ENCODE measurements around the gene POU2F1.

DNA sequence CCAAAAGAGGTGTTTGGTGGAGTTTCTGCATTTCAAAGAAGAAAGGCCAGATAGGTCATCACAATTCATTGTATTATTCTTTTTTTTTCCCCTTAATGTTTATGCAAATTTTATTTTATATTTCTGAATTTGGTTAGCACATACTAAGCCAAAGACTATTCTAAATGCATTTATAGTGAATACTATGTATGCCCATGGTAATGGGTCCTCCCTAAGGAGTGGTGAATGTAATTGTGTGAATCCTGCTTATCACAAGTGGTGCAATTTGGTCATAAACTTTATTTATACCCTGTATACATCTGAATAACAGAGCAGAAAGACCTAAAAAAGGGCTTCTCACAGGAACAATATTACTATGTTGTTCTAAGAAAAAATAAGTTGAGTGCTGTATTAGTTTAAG, 198.6 kb downstream of the POU2F1 start:
- TF ChIP-seq, protein P1, sequence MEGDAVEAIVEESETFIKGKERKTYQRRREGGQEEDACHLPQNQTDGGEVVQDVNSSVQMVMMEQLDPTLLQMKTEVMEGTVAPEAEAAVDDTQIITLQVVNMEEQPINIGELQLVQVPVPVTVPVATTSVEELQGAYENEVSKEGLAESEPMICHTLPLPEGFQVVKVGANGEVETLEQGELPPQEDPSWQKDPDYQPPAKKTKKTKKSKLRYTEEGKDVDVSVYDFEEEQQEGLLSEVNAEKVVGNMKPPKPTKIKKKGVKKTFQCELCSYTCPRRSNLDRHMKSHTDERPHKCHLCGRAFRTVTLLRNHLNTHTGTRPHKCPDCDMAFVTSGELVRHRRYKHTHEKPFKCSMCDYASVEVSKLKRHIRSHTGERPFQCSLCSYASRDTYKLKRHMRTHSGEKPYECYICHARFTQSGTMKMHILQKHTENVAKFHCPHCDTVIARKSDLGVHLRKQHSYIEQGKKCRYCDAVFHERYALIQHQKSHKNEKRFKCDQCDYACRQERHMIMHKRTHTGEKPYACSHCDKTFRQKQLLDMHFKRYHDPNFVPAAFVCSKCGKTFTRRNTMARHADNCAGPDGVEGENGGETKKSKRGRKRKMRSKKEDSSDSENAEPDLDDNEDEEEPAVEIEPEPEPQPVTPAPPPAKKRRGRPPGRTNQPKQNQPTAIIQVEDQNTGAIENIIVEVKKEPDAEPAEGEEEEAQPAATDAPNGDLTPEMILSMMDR (conservative IDR thresholded peaks at IDR 0.05; ENCODE audit: low read length) = no peak
- no peak for TF ChIP-seq EZH2phosphoT487 (IDR thresholded peaks at IDR 0.05; ENCODE audit: borderline replicate concordance, low read depth, low read length)
